ENCODE data around the gene UBALD2. TPM values are rescaled to one million over a fixed set of nuclear protein-coding genes. Genes with fewer than 3 reads are reported as not detected.
"Not testable (repeated sequence)": the region's sequence is repeated elsewhere in the genome, so short reads cannot be mapped to it uniquely, and the experiment has no call there.

UBALD2 gene
- total RNA-seq, 2 experiments from 2014 or later: 267 to 270 TPM

GRCh38 chr17:76251478-76252039 lies 13.6 kb upstream of the UBALD2 start:
- CTCF ChIA-PET: interaction anchor here (1.0 to 1.3 kb wide), 2 partner anchors 12 to 28 kb away, joined by 5 to 6 read pairs; no protein-coding TSS in a partner anchor
- Mint-ChIP-seq H3K4me1 (ENCODE audit: low read depth) (peaks cover 58% of the 10 kb centered on the region), H3K36me3 (ENCODE audit: low read depth) (peaks cover 1% of the 10 kb centered on the region), H3K27me3 (no peaks in the 10 kb centered on the region), H3K4me3 (peak overlapping the region; percentile 58), H3K9me3 (no peaks in the 10 kb centered on the region), H3K27ac (peak overlapping the region; percentile 93)
- intact Hi-C loops (cut with micrococcal nuclease): no loop called here
- no peak for ATAC-seq
- TF ChIP-seq CTCF (IDR thresholded peaks at IDR 0.05): no peak
- DNase-seq: peak; percentile 0
- POLR2A ChIA-PET: interaction anchor here (0.8 to 29.4 kb wide), 7 partner anchors 8 to 134 kb away, joined by 3 to 960 read pairs (median 4); partner anchors contain the start of gene UBALD2

GRCh38 chr17:76252040-76252954 lies 12.9 kb upstream of the UBALD2 start:
- Mint-ChIP-seq H3K27me3 (no peaks in the 10 kb centered on the region), H3K36me3 (ENCODE audit: low read depth) (peaks cover 5% of the 10 kb centered on the region), H3K9me3 (peaks cover 3% of the 10 kb centered on the region), H3K27ac (peak overlapping the region; percentile 93), H3K4me1 (ENCODE audit: low read depth) (peaks cover 56% of the 10 kb centered on the region), H3K4me3 (peak overlapping the region; percentile 58)
- intact Hi-C loops (cut with micrococcal nuclease): no loop called here
- ATAC-seq (peak; percentile 51), DNase-seq (peak; percentile 51)
- POLR2A ChIA-PET: interaction anchor here (0.8 to 29.4 kb wide), 8 partner anchors 1 to 133 kb away, joined by 3 to 960 read pairs (median 4); partner anchors contain the start of genes RNF157 and UBALD2
- CTCF ChIA-PET: interaction anchor here (1.0 to 1.3 kb wide), 2 partner anchors 11 to 27 kb away, joined by 5 to 6 read pairs; no protein-coding TSS in a partner anchor
- TF ChIP-seq CTCF (IDR thresholded peaks at IDR 0.05): no peak

- peaks cover 52% of the 10 kb centered on the region for H3K4me1 Mint-ChIP-seq (ENCODE audit: low read depth)
- POLR2A ChIA-PET: interaction anchor here (25.2 to 29.4 kb wide), 3 partner anchors 2 to 70 kb away, joined by 700 to 960 read pairs (median 960); partner anchors contain the start of genes RNF157 and UBALD2
- peak overlapping the region; percentile 93 for H3K27ac Mint-ChIP-seq
- intact Hi-C loops (cut with micrococcal nuclease); ATAC-seq; H3K9me3 Mint-ChIP-seq; H3K36me3 Mint-ChIP-seq (ENCODE audit: low read depth); H3K27me3 Mint-ChIP-seq: not testable (repeated sequence)
- CTCF ChIA-PET: interaction anchor here (0.8 to 1.4 kb wide), 3 partner anchors 10 to 46 kb away, joined by 3 to 5 read pairs (median 4); no protein-coding TSS in a partner anchor
- peak; percentile 11 for DNase-seq
- peak overlapping the region; percentile 58 for H3K4me3 Mint-ChIP-seq
Observed at GRCh38 chr17:76252967-76253766, 12.0 kb upstream of the UBALD2 start.

GRCh38 chr17:76253841-76254240 lies 11.3 kb upstream of the UBALD2 start:
- Mint-ChIP-seq H3K4me1 (ENCODE audit: low read depth) (peaks cover 49% of the 10 kb centered on the region), H3K36me3 (ENCODE audit: low read depth) (peaks cover 5% of the 10 kb centered on the region), H3K27ac (no peak overlapping the region), H3K27me3 (no peaks in the 10 kb centered on the region), H3K4me3 (no peak overlapping the region), H3K9me3 (peaks cover 3% of the 10 kb centered on the region)
- no peak for TF ChIP-seq CTCF (IDR thresholded peaks at IDR 0.05)
- ChIA-PET CTCF (interaction anchor here (0.8 to 1.4 kb wide), 4 partner anchors 7 to 47 kb away, joined by 3 to 5 read pairs (median 4); no protein-coding TSS in a partner anchor), POLR2A (interaction anchor here (25.2 to 29.4 kb wide), 3 partner anchors 3 to 70 kb away, joined by 700 to 960 read pairs (median 960); partner anchors contain the start of genes RNF157 and UBALD2)
- ATAC-seq: no peak
- no peak for DNase-seq
- intact Hi-C loops (cut with micrococcal nuclease): no loop called here

Data from activated CD8-positive, alpha-beta T cell treated with anti-CD3 and anti-CD28 coated beads for 36 hours (primary cell).